Measurements from ENCODE around the gene PDGFD. TPM values are rescaled to one million over a fixed set of nuclear protein-coding genes. Genes with fewer than 3 reads are reported as not detected.

PDGFD gene
- total RNA-seq, 1 experiment from 2014 or later = 1.7 TPM

- Histone ChIP-seq H2BK15ac (ENCODE audit: low read depth, low read length) (no peak overlapping the region), H3K56ac (ENCODE audit: insufficient read length, low read depth, low read length) (no peak overlapping the region), H3T11ph (ENCODE audit: low read length) (no peak overlapping the region), H3K9me3 (ENCODE audit: control insufficient read depth, low read depth, low read length) (no peaks in the 10 kb centered on the region), H3K23me2 (ENCODE audit: insufficient read length, low read depth, low read length, poor library complexity, severe bottlenecking) (no peaks in the 10 kb centered on the region), H3K4me1 (ENCODE audit: insufficient read depth, low read length) (no peaks in the 10 kb centered on the region), H2BK20ac (ENCODE audit: low read depth, low read length, poor library complexity, severe bottlenecking) (no peak overlapping the region), H3K27me3 (ENCODE audit: insufficient read depth, low read length) (no peaks in the 10 kb centered on the region), H3K23ac (ENCODE audit: insufficient read length, low read depth, low read length) (no peak overlapping the region), H3K79me2 (ENCODE audit: insufficient read depth, low read length) (no peaks in the 10 kb centered on the region), H3K27ac (ENCODE audit: insufficient read length, low read depth, low read length) (no peak overlapping the region), H4K8ac (replicated peaks; ENCODE audit: insufficient read length, low read depth, low read length) (no peak overlapping the region), H2BK5ac (ENCODE audit: insufficient read length, low read length) (no peak overlapping the region), H4K5ac (ENCODE audit: insufficient read length, low read depth, low read length) (no peak overlapping the region), H2BK120ac (ENCODE audit: low read depth, low read length, poor library complexity, severe bottlenecking) (no peak overlapping the region), H3K14ac (ENCODE audit: insufficient read depth, low read length) (no peak overlapping the region), H3K18ac (ENCODE audit: insufficient read length, low read depth, low read length) (no peak overlapping the region), H3K9ac (ENCODE audit: extremely low read depth, insufficient read length, low read length) (no peak overlapping the region), H2AK5ac (ENCODE audit: insufficient read length, low read length) (no peak overlapping the region), H3K4ac (ENCODE audit: low read depth, low read length) (no peak overlapping the region), H4K20me1 (ENCODE audit: control insufficient read depth, insufficient read depth, insufficient read length) (no peaks in the 10 kb centered on the region), H2AFZ (ENCODE audit: low read length) (no peak overlapping the region), H4K91ac (ENCODE audit: insufficient read length, low read depth, low read length) (no peak overlapping the region), H2BK12ac (ENCODE audit: insufficient read length, low read depth, low read length) (no peak overlapping the region), H3K79me1 (ENCODE audit: insufficient read depth, low read depth, low read length, poor library complexity, severe bottlenecking) (no peaks in the 10 kb centered on the region), H3K4me2 (ENCODE audit: insufficient read depth, insufficient read length, low read length) (no peak overlapping the region)
- WGBS (ENCODE audit: extremely low coverage, insufficient read length, low lambda C conversion rate) = no CpG with 5 or more reads among the region's 2 CpGs
- Mint-ChIP-seq H3K9me3 (no peaks in the 10 kb centered on the region; a peak in 1 of 5 replicates), H3K4me1 (no peaks in the 10 kb centered on the region), H3K27ac (no peak overlapping the region), H3K4me3 (no peak overlapping the region), H3K36me3 (ENCODE audit: insufficient read depth in 1 of 3, low read depth in 3 of 3) (no peaks in the 10 kb centered on the region), H3K27me3 (ENCODE audit: low read depth) (no peaks in the 10 kb centered on the region)
- no peak for DNase-seq
- no peak for TF ChIP-seq CTCF (conservative IDR thresholded peaks at IDR 0.05)
Measured at GRCh38 chr11:104092744-104093143, 71.2 kb downstream of the PDGFD start.
